K562 (cell line): ENCODE data around the gene PUSL1. TPM values are rescaled to one million over a fixed set of nuclear protein-coding genes. Genes with fewer than 3 reads are reported as not detected.
A peak's percentile ranks its signal among the peaks of the same experiment; 100 is the strongest.

Experiments
- ATAC-seq: fragments of 200-7000 bp; cut with Tn5 transposase; 3 replicates; pipeline ENCODE4 v1.9.1; 2020; ENCODE audit warnings: moderate library complexity
- BruUV-seq: library from RNA; stranded (reverse); fragments of 400-500 nt; replicated peaks from 2 replicates; lab custom pipeline; 2021; lab: Mats Ljungman, UMichigan
- CTCF ChIA-PET: fragments of 300-600 bp; formaldehyde crosslinking; extraction: SDS; loops from one replicate; lab custom pipeline; 2021; ENCODE audit warnings: low intra/inter-chr PET ratio; lab: Yijun Ruan, JAX
- POLR2A ChIA-PET: fragments of 300-600, 350-650 bp; sonication (Branson Sonifier 250); formaldehyde crosslinking; extraction: SDS; loops from one replicate; lab custom pipeline; 2021; ENCODE audit warnings: antibody characterized with exemption, inconsistent platforms; lab: Yijun Ruan, JAX
- DNase-seq, 4 experiments: peaks; one replicate each; pipeline versions ENCODE4 v3.0.0 to v3.0.0-alpha.2; 2011 to 2018; ENCODE audit warnings: low spot score in 3 of 4, mixed read lengths in 3 of 4; ENCODE audit errors: extremely low read depth in 1 of 4
- FAIRE-seq: peaks from 2 replicates; lab custom pipeline; 2011; peaks lifted over from hg19 to GRCh38; lab: Jason Lieb, UNC
- H2AFZ ChIP-seq: 2 replicates; pipeline ENCODE4 v1.6.0; 2011; ENCODE audit warnings: low read depth, low read length, control low read depth, inconsistent platforms
- H3K27ac ChIP-seq: fragments of 200-600 bp; 3 replicates; pipeline ENCODE4 v1.8.0; 2011; ENCODE audit warnings: low read depth, mild to moderate bottlenecking, control low read depth, inconsistent platforms, low read length, moderate library complexity, mixed read lengths; ENCODE audit errors: extremely low read depth
- H3K27me3 ChIP-seq, 2 experiments: fragments of 300-600 bp in 1 of 2; 2 replicates in 1 of 2; 3 replicates in 1 of 2; pipeline versions ENCODE4 v1.6.0 to v1.8.0; 2011; ENCODE audit warnings: inconsistent platforms in 2 of 2, low read length in 2 of 2, mild to moderate bottlenecking in 1 of 2, mixed read lengths in 1 of 2, moderate library complexity in 1 of 2; ENCODE audit not compliant: control insufficient read depth in 2 of 2, insufficient read depth in 2 of 2
- H3K36me3 ChIP-seq: fragments of 300-600 bp; 3 replicates; pipeline ENCODE4 v1.8.0; 2011; ENCODE audit warnings: mild to moderate bottlenecking, low read length, inconsistent platforms; ENCODE audit not compliant: control insufficient read depth, insufficient read depth
- H3K4me1 ChIP-seq, 2 experiments: fragments of 200-600 bp in 1 of 2; replicated peaks in 1 of 2; 2 replicates in 1 of 2; 3 replicates in 1 of 2; pipeline versions ENCODE4 v1.5.1 to v1.8.0; 2011; ENCODE audit warnings: inconsistent platforms in 2 of 2, low read length in 2 of 2, mild to moderate bottlenecking in 1 of 2, mixed read lengths in 1 of 2, moderate library complexity in 1 of 2; ENCODE audit not compliant: control insufficient read depth in 2 of 2, insufficient read depth in 2 of 2
- H3K4me2 ChIP-seq: 2 replicates; pipeline ENCODE4 v1.6.1; 2011; ENCODE audit warnings: low read length, control low read depth, inconsistent platforms, mixed read lengths; ENCODE audit not compliant: insufficient read depth
- H3K4me3 ChIP-seq: fragments of 200-600 bp; sonication (generic), shearing (Covaris generic); 2 replicates; pipeline ENCODE4 v1.5.1; 2016; ENCODE audit warnings: control low read depth, inconsistent platforms
- H3K79me2 ChIP-seq: fragments of 200-600 bp; 3 replicates; pipeline ENCODE4 v1.8.0; 2011; ENCODE audit warnings: low read length, inconsistent platforms; ENCODE audit not compliant: control insufficient read depth, insufficient read depth
- H3K9ac ChIP-seq, 2 experiments: 2 replicates each; pipeline versions ENCODE4 v1.6.0 to v1.6.1; 2011; ENCODE audit warnings: low read depth in 2 of 2, low read length in 2 of 2, control low read depth in 1 of 2, inconsistent platforms in 1 of 2, mild to moderate bottlenecking in 1 of 2, mixed read lengths in 1 of 2; ENCODE audit not compliant: insufficient read depth in 1 of 2
- H3K9me1 ChIP-seq: one replicate; pipeline ENCODE4 v1.6.0; 2011; ENCODE audit warnings: inconsistent platforms, mild to moderate bottlenecking, low read length, moderate library complexity; ENCODE audit not compliant: control insufficient read depth, insufficient read depth
- H3K9me3 ChIP-seq: replicated peaks from 2 replicates; pipeline ENCODE4 v1.5.1; 2011; ENCODE audit warnings: low read depth, low read length, inconsistent platforms; ENCODE audit not compliant: control insufficient read depth, insufficient read depth
- H4K20me1 ChIP-seq: replicated peaks from 2 replicates; pipeline ENCODE4 v1.6.1; 2011; ENCODE audit warnings: low read length, inconsistent platforms, mixed read lengths; ENCODE audit not compliant: control insufficient read depth, insufficient read depth
- BHLHE40 ChIP-seq: IDR thresholded peaks from 2 replicates; pipeline ENCODE4 v1.6.1; 2011; ENCODE audit warnings: low read length, improper control_type of control experiment
- DACH1 ChIP-seq: fragments of 450-650 bp; IDR thresholded peaks from 2 replicates; pipeline ENCODE4 v1.6.1; 2018; ENCODE audit not compliant: partially characterized antibody
- NFATC3 ChIP-seq: fragments of 450-650 bp; IDR thresholded peaks from 2 replicates; pipeline ENCODE4 v1.6.1; 2017; ENCODE audit warnings: mild to moderate bottlenecking
- ZC3H4 ChIP-seq: sonication (generic); formaldehyde crosslinking; IDR thresholded peaks from 2 replicates; pipeline ENCODE4 v1.9.0; 2021; ENCODE audit warnings: missing genetic modification reagents, borderline replicate concordance
- WGBS: fragments of 100-300 bp; shearing (Covaris generic); methylation state at CpG from one replicate; pipeline ENCODE4 v1.1.6; 2016; ENCODE audit warnings: low coverage, mixed read lengths; ENCODE audit not compliant: insufficient coverage; ENCODE audit errors: missing lambda C conversion rate; 5-methylcytosine and 5-hydroxymethylcytosine counted together
- in situ Hi-C: fragments of 300-500 bp; cut with MboI; formaldehyde crosslinking; loops from 4 replicates; pipeline ENCODE4 v1.15.0; 2018; ENCODE audit warnings: inconsistent platforms, mixed read lengths
- intact Hi-C: fragments of 100-400 bp; cut with micrococcal nuclease; formaldehyde crosslinking; loops from 2 replicates; pipeline ENCODE4 v1.14.2; 2022
- polyA plus RNA-seq, 8 experiments: library from polyadenylated mRNA; depleted of rRNA in 4 of 8; stranded (reverse) in 5 of 8; unstranded in 3 of 8; fragments of >200 nt; fragmentation: Nextera tagmentation in 2 of 8; fragmentation: Illumina TruSeq in 1 of 8; extraction: Ambion mirVana in 2 of 8; extraction: Trizol in 1 of 8; gene quantifications; 2 replicates each; pipeline versions ENCODE4 v1.2.1 to v1.2.3, GENCODE V29; 2011 to 2014; ENCODE audit warnings: inconsistent platforms in 1 of 8, missing spikeins in 1 of 8
- total RNA-seq, 7 experiments: library from RNA; depleted of rRNA in 6 of 7; stranded (reverse); fragments of >200 nt in 6 of 7; fragmentation: Illumina TruSeq in 2 of 7; extraction: Trizol in 2 of 7; gene quantifications; 2 replicates each; pipeline versions ENCODE4 v1.2.1 to v1.2.3, GENCODE V29; 2011 to 2021; ENCODE audit warnings: low replicate concordance in 1 of 7
- TF ChIP-seq, protein P1 (sequence below), 2 experiments: IDR thresholded peaks in 1 of 2; conservative IDR thresholded peaks in 1 of 2; 2 replicates each; pipeline ENCODE4 v1.6.1; 2016; ENCODE audit warnings: low read depth in 2 of 2, mild to moderate bottlenecking in 1 of 2, missing compliant biosample characterization in 1 of 2, missing genetic modification characterization in 1 of 2, moderate library complexity in 1 of 2
- TF ChIP-seq, protein P2 (sequence below), 2 experiments: fragments of 450-650 bp; formaldehyde crosslinking in 1 of 2; IDR thresholded peaks; 2 replicates each; pipeline versions ENCODE4 v1.4.0 to v1.6.1; 2014 to 2020; ENCODE audit warnings: mild to moderate bottlenecking in 2 of 2, borderline replicate concordance in 1 of 2, low read depth in 1 of 2
- TF ChIP-seq, protein P3 (sequence below): sonication (generic); IDR thresholded peaks from 2 replicates; pipeline ENCODE4 v1.6.1; 2016

PUSL1 gene
- total and polyA plus RNA-seq, 9 of the 15 experiments (the other 6 are each of a cell fraction or from before 2014, with no cell fraction given) = 0.62 to 86.9 (median 13.6) TPM

DNA sequence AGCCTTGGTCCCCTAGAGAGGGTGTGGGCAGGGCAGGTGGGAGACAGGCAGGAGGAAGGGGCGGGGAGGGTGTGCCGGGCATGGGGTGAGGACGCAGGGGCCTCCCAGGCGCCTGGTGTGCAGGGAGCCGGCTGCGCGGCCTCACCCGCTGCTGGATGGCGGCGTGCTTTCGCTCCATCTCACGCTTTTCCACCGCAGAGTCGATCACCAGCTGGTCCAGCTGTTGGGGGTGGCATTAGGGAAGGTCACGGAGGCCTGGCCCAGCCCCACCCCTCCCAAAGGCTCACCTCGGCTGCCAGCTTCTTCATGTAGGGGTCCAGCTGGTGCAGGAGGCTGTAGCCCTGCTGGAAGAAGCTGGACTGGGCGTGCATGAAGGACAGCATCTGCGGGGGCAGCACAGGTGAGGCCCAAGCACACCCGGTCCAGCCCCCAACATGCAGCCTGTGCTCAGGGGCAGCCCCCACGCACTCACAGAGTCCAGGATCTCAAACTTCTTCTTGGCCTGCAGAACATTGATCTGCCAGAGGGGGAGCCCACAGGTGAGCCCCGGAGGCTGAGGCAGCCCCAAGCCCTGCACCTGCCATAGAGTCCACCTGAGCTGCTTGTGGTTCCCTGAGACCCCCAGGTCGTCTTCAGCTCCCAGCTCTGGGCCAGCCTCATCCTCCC, 8.6 kb upstream of the PUSL1 start (continued):
- TF ChIP-seq, protein P1, sequence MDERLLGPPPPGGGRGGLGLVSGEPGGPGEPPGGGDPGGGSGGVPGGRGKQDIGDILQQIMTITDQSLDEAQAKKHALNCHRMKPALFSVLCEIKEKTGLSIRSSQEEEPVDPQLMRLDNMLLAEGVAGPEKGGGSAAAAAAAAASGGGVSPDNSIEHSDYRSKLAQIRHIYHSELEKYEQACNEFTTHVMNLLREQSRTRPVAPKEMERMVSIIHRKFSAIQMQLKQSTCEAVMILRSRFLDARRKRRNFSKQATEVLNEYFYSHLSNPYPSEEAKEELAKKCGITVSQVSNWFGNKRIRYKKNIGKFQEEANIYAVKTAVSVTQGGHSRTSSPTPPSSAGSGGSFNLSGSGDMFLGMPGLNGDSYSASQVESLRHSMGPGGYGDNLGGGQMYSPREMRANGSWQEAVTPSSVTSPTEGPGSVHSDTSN (CRISPR knock-in tag; IDR thresholded peaks at IDR 0.05; ENCODE audit: low read depth) = no peak
- TF ChIP-seq, protein P1 (tag; conservative IDR thresholded peaks at IDR 0.05; ENCODE audit: low read depth) = no peak
- no peak for TF ChIP-seq DACH1
- no peak for TF ChIP-seq ZC3H4 (CRISPR knock-in tag)

DNA sequence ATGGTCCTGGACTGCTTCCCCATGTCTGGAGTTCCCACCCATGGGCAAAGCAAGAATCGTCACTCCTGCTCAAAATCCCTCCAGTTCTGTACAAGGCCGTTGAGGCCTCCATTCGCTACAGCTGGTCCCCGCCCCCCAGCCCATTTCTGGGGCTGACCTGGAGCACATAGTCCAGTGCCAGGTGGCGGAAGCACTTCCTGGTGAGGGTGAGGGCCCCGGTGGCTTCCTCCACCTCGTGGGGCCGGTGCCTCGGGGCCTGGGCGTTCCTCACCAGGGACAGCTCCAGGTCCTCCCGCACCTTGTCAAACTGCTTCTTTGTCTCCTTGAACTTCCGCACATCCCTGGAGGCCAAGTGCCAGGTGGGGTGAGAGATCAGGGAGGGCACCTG, 8.1 kb upstream of the PUSL1 start:
- H3K9me3 ChIP-seq = no peaks in the 10 kb centered on the region
- no TSS peak for BruUV-seq
- no peaks in the 10 kb centered on the region for H3K27me3 ChIP-seq
- peaks cover 14 to 76% of the 10 kb centered on the region in 2 experiments for H3K4me1 ChIP-seq
- peaks cover 21% of the 10 kb centered on the region for H3K9me1 ChIP-seq
- no peak overlapping the region for H3K27ac ChIP-seq
- ATAC-seq (0 out of 3 replicates have a peak, but pooled peaks have one; percentile 1), FAIRE-seq (no peak), DNase-seq (no peak)
- ChIA-PET POLR2A (interaction anchor here (0.6 kb wide), 1 partner anchor 722 kb away, joined by 4 read pairs; no protein-coding TSS in a partner anchor), CTCF (no interaction called here)
- H3K36me3 ChIP-seq = peaks cover 13% of the 10 kb centered on the region; the same call in 1 of the 3 replicates
- H2AFZ ChIP-seq = no peak overlapping the region
- H4K20me1 ChIP-seq = peaks cover 21% of the 10 kb centered on the region; the same call in 1 of the 2 replicates
- no peak overlapping the region for H3K9ac ChIP-seq
- no peak overlapping the region for H3K4me2 ChIP-seq
- intact Hi-C loops (loop anchor here (10.0 kb wide), 1 partner anchor 924 kb away; the partner anchor contains the start of gene SKI), in situ Hi-C loops (no loop called here)
- 74% methylated on average over 12 of the region's 12 CpGs for WGBS
- no peak overlapping the region for H3K4me3 ChIP-seq
- peaks cover 13% of the 10 kb centered on the region for H3K79me2 ChIP-seq
- no peak for TF ChIP-seq BHLHE40
- no peak for TF ChIP-seq NFATC3
- TF ChIP-seq, protein P2, sequence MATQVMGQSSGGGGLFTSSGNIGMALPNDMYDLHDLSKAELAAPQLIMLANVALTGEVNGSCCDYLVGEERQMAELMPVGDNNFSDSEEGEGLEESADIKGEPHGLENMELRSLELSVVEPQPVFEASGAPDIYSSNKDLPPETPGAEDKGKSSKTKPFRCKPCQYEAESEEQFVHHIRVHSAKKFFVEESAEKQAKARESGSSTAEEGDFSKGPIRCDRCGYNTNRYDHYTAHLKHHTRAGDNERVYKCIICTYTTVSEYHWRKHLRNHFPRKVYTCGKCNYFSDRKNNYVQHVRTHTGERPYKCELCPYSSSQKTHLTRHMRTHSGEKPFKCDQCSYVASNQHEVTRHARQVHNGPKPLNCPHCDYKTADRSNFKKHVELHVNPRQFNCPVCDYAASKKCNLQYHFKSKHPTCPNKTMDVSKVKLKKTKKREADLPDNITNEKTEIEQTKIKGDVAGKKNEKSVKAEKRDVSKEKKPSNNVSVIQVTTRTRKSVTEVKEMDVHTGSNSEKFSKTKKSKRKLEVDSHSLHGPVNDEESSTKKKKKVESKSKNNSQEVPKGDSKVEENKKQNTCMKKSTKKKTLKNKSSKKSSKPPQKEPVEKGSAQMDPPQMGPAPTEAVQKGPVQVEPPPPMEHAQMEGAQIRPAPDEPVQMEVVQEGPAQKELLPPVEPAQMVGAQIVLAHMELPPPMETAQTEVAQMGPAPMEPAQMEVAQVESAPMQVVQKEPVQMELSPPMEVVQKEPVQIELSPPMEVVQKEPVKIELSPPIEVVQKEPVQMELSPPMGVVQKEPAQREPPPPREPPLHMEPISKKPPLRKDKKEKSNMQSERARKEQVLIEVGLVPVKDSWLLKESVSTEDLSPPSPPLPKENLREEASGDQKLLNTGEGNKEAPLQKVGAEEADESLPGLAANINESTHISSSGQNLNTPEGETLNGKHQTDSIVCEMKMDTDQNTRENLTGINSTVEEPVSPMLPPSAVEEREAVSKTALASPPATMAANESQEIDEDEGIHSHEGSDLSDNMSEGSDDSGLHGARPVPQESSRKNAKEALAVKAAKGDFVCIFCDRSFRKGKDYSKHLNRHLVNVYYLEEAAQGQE (IDR thresholded peaks at IDR 0.05; ENCODE audit: borderline replicate concordance) = peak; percentile 20; the same call in 1 of the 2 replicates
- TF ChIP-seq, protein P2 (CRISPR knock-in tag; IDR thresholded peaks at IDR 0.05; ENCODE audit: low read depth) = no peak
- TF ChIP-seq, protein P3, sequence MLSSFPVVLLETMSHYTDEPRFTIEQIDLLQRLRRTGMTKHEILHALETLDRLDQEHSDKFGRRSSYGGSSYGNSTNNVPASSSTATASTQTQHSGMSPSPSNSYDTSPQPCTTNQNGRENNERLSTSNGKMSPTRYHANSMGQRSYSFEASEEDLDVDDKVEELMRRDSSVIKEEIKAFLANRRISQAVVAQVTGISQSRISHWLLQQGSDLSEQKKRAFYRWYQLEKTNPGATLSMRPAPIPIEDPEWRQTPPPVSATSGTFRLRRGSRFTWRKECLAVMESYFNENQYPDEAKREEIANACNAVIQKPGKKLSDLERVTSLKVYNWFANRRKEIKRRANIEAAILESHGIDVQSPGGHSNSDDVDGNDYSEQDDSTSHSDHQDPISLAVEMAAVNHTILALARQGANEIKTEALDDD = no peak
